ENCODE measurements around the gene PPP2R5C.

GRCh38 chr14:101900253-101900652, 138.7 kb downstream of the PPP2R5C start:
- no peak for TF ChIP-seq CTCF (conservative IDR thresholded peaks at IDR 0.05 in 1 of 2, IDR thresholded peaks at IDR 0.05 in 1 of 2; ENCODE audit: extremely low read depth in 1 of 2, insufficient read depth in 1 of 2, low read depth in 1 of 2, low read length in 2 of 2)
- no peak for TF ChIP-seq EZH2 (IDR thresholded peaks at IDR 0.05; ENCODE audit: borderline replicate concordance, low read length)
